Astrocyte of the cerebellum (primary cell): ENCODE measurements around the gene TMUB2.
"Not testable (repeated sequence)": the region's sequence is repeated elsewhere in the genome, so short reads cannot be mapped to it uniquely, and the experiment has no call there.

Experiments used
- DNase-seq: peaks from one replicate; pipeline ENCODE4 v3.0.0-alpha.2; 2011; ENCODE audit warnings: low read depth
- H3K4me3 ChIP-seq: 2 replicates; pipeline ENCODE4 v1.5.1; 2011; ENCODE audit warnings: mild to moderate bottlenecking, low read depth, low read length, moderate library complexity
- CTCF ChIP-seq: IDR thresholded peaks from 2 replicates; pipeline ENCODE4 v1.5.1; 2012; ENCODE audit warnings: low read length, low read depth, moderate library complexity, mild to moderate bottlenecking; ENCODE audit errors: missing control alignments
- in situ Hi-C: cut with HindIII; loops from 2 replicates; pipeline ENCODE4 v1.10.0; 2017; ENCODE audit warnings: low sequenced_read_pairs

TMUB2 gene

GRCh38 chr17:44186307-44187130 lies at the start of gene TMUB2:
Gene TMUB2, plus strand, starts transcription at chr17:44186972. Its CDS starts 737 bp downstream, at chr17:44187709.
- in situ Hi-C loops: no loop called here
- peak within 1 kb of the TSS; percentile 99 for H3K4me3 ChIP-seq
- TF ChIP-seq CTCF: no peak
- DNase-seq: peak; percentile 98

- TF ChIP-seq CTCF: no peak
- peak overlapping the region; percentile 15 for H3K4me3 ChIP-seq
- in situ Hi-C loops: no loop called here
- DNase-seq: peak; percentile 96
Observed at GRCh38 chr17:44137891-44138709, 48.7 kb upstream of the TMUB2 start.

- in situ Hi-C loops, H3K4me3 ChIP-seq, DNase-seq: not testable (repeated sequence)
Observed at GRCh38 chr17:44143921-44144320, 42.9 kb upstream of the TMUB2 start.

- no peak overlapping the region for H3K4me3 ChIP-seq
- in situ Hi-C loops: no loop called here
- no peak for DNase-seq
- no peak for TF ChIP-seq CTCF
Observed at GRCh38 chr17:44144966-44145739, 41.6 kb upstream of the TMUB2 start.

GRCh38 chr17:44146375-44147346 lies 40.1 kb upstream of the TMUB2 start:
- in situ Hi-C loops: no loop called here
- DNase-seq: no peak
- TF ChIP-seq CTCF: no peak
- H3K4me3 ChIP-seq: no peak overlapping the region

- DNase-seq: no peak
- in situ Hi-C loops: no loop called here
- no peak overlapping the region for H3K4me3 ChIP-seq
- no peak for TF ChIP-seq CTCF
Observed at GRCh38 chr17:44147812-44148211, 39.0 kb upstream of the TMUB2 start.

GRCh38 chr17:44149066-44149465 lies 37.7 kb upstream of the TMUB2 start:
- in situ Hi-C loops, DNase-seq: not testable (repeated sequence)

More at GRCh38 chr17:44149066-44149465, 37.7 kb upstream of the TMUB2 start:
- not testable (repeated sequence) for H3K4me3 ChIP-seq
